ENCODE measurements around the gene IKZF3. TPM values are rescaled to one million over a fixed set of nuclear protein-coding genes. Genes with fewer than 3 reads are reported as not detected.

The IKZF3 gene
- total and polyA plus RNA-seq, 10 of the 15 experiments (the other 5 are each of a cell fraction or from before 2014, with no cell fraction given), result 5.5 to 98.2 (median 47.6) TPM

DNA sequence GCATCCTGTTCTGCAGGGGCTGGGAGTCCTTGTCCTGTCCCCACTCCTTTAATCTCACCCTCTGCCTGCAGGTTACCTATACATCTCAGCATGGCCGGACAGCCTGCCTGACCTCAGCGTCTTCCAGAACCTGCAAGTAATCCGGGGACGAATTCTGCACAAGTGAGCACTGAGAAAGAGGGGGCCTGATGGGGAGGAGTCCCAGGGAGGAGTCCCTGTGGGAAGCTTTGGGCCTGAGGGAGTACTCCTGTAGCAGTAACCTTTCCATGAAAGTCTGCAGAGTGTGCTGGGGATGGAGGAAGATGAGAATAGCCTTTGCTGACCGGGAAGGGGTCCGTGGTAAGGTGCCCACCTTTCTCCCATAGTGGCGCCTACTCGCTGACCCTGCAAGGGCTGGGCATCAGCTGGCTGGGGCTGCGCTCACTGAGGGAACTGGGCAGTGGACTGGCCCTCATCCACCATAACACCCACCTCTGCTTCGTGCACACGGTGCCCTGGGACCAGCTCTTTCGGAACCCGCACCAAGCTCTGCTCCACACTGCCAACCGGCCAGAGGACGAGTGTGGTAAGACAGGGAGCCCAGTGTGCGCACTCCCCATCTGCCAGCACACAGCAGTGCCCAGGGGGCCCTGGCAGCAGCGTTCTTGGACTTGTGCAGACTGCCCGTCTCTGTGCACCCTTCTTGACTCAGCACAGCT is 148.6 kb downstream of the IKZF3 start:
- no peaks in the 10 kb centered on the region for H3K4me1 ChIP-seq (ENCODE audit: control insufficient read depth, insufficient read depth, low read length)
- H4K20me1 ChIP-seq (ENCODE audit: control insufficient read depth, insufficient read depth), result no peaks in the 10 kb centered on the region
- ChIA-PET CTCF (interaction anchor here (1.1 to 2.4 kb wide), 2 partner anchors 12 to 14 kb away, joined by 3 to 9 read pairs; partner anchors contain the start of gene MIEN1), RAD21 (ENCODE audit: unreplicated experiment) (no interaction called here), SMC1A (ENCODE audit: uncharacterized antibody, unreplicated experiment) (no interaction called here), POLR2A (interaction anchor here (0.7 kb wide), 1 partner anchor 342 kb away, joined by 3 read pairs; no protein-coding TSS in a partner anchor)
- FAIRE-seq, result no peak
- H3K9me3 ChIP-seq (replicated peaks; ENCODE audit: control insufficient read depth, insufficient read depth, low read length), result no peaks in the 10 kb centered on the region
- no peak overlapping the region for H2AFZ ChIP-seq (ENCODE audit: control insufficient read depth, low read depth, low read length)
- H3K79me2 ChIP-seq (ENCODE audit: control insufficient read depth, insufficient read depth, low read length), result no peaks in the 10 kb centered on the region
- intact Hi-C loops (cut with micrococcal nuclease; ENCODE audit: unreplicated experiment) (no loop called here), in situ Hi-C loops (cut with MboI) (no loop called here)
- no peak overlapping the region for H3K9ac ChIP-seq (ENCODE audit: control insufficient read depth, insufficient read depth, low read length)
- ATAC-seq, result no peak
- BruUV-seq (replicated peaks), result no TSS peak
- no peak overlapping the region for H3K27ac ChIP-seq (ENCODE audit: control insufficient read depth, insufficient read depth)
- DNase-seq (ENCODE audit: low read depth, low spot score), result no peak
- no peak overlapping the region for H3K4me3 ChIP-seq
- H3K27me3 ChIP-seq (replicated peaks in 1 of 2; ENCODE audit: control insufficient read depth in 2 of 2, insufficient read depth in 2 of 2, low read length in 1 of 2), result 0 out of 4 replicates have a peak, but pooled peaks cover 0 to 1% of the 10 kb centered on the region in 2 experiments
- H3K4me2 ChIP-seq (ENCODE audit: control insufficient read depth, insufficient read depth), result no peak overlapping the region
- 68% methylated on average over 18 of the region's 18 CpGs for WGBS (ENCODE audit: insufficient coverage, insufficient replicate concordance, low lambda C conversion rate, missing lambda C conversion rate)
- H3K36me3 ChIP-seq (ENCODE audit: control insufficient read depth in 2 of 2, insufficient read depth in 2 of 2, low read length in 1 of 2), result no peaks in the 10 kb centered on the region
- no peak for TF ChIP-seq MEF2B (IDR thresholded peaks at IDR 0.05; ENCODE audit: partially characterized antibody, poor library complexity, severe bottlenecking)
- TF ChIP-seq SREBF2 (IDR thresholded peaks at IDR 0.05; ENCODE audit: low read length), result no peak
- TF ChIP-seq, protein P1, sequence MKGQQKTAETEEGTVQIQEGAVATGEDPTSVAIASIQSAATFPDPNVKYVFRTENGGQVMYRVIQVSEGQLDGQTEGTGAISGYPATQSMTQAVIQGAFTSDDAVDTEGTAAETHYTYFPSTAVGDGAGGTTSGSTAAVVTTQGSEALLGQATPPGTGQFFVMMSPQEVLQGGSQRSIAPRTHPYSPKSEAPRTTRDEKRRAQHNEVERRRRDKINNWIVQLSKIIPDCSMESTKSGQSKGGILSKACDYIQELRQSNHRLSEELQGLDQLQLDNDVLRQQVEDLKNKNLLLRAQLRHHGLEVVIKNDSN (IDR thresholded peaks at IDR 0.05; ENCODE audit: borderline replicate concordance, extremely low read length, insufficient read depth, low read depth, low read length), result no peak
- no peak for TF ChIP-seq ESRRA (IDR thresholded peaks at IDR 0.05; ENCODE audit: low read length)
- TF ChIP-seq, protein P2, sequence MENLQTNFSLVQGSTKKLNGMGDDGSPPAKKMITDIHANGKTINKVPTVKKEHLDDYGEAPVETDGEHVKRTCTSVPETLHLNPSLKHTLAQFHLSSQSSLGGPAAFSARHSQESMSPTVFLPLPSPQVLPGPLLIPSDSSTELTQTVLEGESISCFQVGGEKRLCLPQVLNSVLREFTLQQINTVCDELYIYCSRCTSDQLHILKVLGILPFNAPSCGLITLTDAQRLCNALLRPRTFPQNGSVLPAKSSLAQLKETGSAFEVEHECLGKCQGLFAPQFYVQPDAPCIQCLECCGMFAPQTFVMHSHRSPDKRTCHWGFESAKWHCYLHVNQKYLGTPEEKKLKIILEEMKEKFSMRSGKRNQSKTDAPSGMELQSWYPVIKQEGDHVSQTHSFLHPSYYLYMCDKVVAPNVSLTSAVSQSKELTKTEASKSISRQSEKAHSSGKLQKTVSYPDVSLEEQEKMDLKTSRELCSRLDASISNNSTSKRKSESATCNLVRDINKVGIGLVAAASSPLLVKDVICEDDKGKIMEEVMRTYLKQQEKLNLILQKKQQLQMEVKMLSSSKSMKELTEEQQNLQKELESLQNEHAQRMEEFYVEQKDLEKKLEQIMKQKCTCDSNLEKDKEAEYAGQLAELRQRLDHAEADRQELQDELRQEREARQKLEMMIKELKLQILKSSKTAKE (IDR thresholded peaks at IDR 0.05; ENCODE audit: low read depth, poor library complexity, severe bottlenecking), result no peak
- no peak for TF ChIP-seq TCF7 (IDR thresholded peaks at IDR 0.05; ENCODE audit: borderline replicate concordance)
- no peak for TF ChIP-seq HDGF (IDR thresholded peaks at IDR 0.05)
- TF ChIP-seq, protein P3, sequence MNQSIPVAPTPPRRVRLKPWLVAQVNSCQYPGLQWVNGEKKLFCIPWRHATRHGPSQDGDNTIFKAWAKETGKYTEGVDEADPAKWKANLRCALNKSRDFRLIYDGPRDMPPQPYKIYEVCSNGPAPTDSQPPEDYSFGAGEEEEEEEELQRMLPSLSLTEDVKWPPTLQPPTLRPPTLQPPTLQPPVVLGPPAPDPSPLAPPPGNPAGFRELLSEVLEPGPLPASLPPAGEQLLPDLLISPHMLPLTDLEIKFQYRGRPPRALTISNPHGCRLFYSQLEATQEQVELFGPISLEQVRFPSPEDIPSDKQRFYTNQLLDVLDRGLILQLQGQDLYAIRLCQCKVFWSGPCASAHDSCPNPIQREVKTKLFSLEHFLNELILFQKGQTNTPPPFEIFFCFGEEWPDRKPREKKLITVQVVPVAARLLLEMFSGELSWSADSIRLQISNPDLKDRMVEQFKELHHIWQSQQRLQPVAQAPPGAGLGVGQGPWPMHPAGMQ (IDR thresholded peaks at IDR 0.05; ENCODE audit: borderline replicate concordance), result no peak
- TF ChIP-seq, protein P4, sequence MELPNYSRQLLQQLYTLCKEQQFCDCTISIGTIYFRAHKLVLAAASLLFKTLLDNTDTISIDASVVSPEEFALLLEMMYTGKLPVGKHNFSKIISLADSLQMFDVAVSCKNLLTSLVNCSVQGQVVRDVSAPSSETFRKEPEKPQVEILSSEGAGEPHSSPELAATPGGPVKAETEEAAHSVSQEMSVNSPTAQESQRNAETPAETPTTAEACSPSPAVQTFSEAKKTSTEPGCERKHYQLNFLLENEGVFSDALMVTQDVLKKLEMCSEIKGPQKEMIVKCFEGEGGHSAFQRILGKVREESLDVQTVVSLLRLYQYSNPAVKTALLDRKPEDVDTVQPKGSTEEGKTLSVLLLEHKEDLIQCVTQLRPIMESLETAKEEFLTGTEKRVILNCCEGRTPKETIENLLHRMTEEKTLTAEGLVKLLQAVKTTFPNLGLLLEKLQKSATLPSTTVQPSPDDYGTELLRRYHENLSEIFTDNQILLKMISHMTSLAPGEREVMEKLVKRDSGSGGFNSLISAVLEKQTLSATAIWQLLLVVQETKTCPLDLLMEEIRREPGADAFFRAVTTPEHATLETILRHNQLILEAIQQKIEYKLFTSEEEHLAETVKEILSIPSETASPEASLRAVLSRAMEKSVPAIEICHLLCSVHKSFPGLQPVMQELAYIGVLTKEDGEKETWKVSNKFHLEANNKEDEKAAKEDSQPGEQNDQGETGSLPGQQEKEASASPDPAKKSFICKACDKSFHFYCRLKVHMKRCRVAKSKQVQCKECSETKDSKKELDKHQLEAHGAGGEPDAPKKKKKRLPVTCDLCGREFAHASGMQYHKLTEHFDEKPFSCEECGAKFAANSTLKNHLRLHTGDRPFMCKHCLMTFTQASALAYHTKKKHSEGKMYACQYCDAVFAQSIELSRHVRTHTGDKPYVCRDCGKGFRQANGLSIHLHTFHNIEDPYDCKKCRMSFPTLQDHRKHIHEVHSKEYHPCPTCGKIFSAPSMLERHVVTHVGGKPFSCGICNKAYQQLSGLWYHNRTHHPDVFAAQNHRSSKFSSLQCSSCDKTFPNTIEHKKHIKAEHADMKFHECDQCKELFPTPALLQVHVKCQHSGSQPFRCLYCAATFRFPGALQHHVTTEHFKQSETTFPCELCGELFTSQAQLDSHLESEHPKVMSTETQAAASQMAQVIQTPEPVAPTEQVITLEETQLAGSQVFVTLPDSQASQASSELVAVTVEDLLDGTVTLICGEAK (IDR thresholded peaks at IDR 0.05; ENCODE audit: borderline replicate concordance), result no peak
- no peak for TF ChIP-seq BMI1 (IDR thresholded peaks at IDR 0.05; ENCODE audit: borderline replicate concordance)
- no peak for TF ChIP-seq CREM (IDR thresholded peaks at IDR 0.05; ENCODE audit: low read depth)
- TF ChIP-seq FOXM1 (IDR thresholded peaks at IDR 0.05; ENCODE audit: low read depth, low read length), result no peak
